HepG2 (cell line): Measurements from ENCODE around the gene ARFGEF2. TPM values are rescaled to one million over a fixed set of nuclear protein-coding genes. Genes with fewer than 3 reads are reported as not detected.

Experiments
- DNMT1 ChIP-seq: sonication (generic); formaldehyde crosslinking; IDR thresholded peaks from 2 replicates; pipeline ENCODE4 v1.5.1; 2020; ENCODE audit warnings: mild to moderate bottlenecking, missing genetic modification reagents
- DR1 ChIP-seq: sonication (generic); formaldehyde crosslinking; IDR thresholded peaks from 2 replicates; pipeline ENCODE4 v1.8.0; 2021; ENCODE audit warnings: mild to moderate bottlenecking, missing genetic modification reagents, inconsistent platforms
- FIP1L1 ChIP-seq: fragments of 200-400 bp; formaldehyde crosslinking; IDR thresholded peaks from 2 replicates; pipeline ENCODE4 v1.6.1; 2018; ENCODE audit warnings: low read depth, mild to moderate bottlenecking, low read length, moderate library complexity, borderline replicate concordance; ENCODE audit not compliant: insufficient read depth
- FOXO1 ChIP-seq: sonication (generic); formaldehyde crosslinking; IDR thresholded peaks from 2 replicates; pipeline ENCODE4 v1.4.0; 2020; ENCODE audit warnings: missing genetic modification reagents
- HOXD1 ChIP-seq: sonication (generic); formaldehyde crosslinking; IDR thresholded peaks from 2 replicates; pipeline ENCODE4 v1.5.0; 2020; ENCODE audit warnings: missing genetic modification reagents
- MXI1 ChIP-seq: IDR thresholded peaks from 3 replicates; pipeline ENCODE4 v1.6.1; 2012; ENCODE audit warnings: low read depth, low read length, inconsistent platforms, borderline replicate concordance
- NFE2L1 ChIP-seq: sonication (generic); formaldehyde crosslinking; IDR thresholded peaks from 2 replicates; pipeline ENCODE4 v1.4.0; 2020; ENCODE audit warnings: missing genetic modification reagents, mild to moderate bottlenecking, borderline replicate concordance
- RFX5 ChIP-seq: IDR thresholded peaks from 2 replicates; pipeline ENCODE4 v1.6.1; 2011; ENCODE audit warnings: low read depth, low read length, improper control_type of control experiment
- RXRA ChIP-seq: sonication (generic); formaldehyde crosslinking; IDR thresholded peaks from 2 replicates; pipeline ENCODE4 v1.5.1; 2020; ENCODE audit warnings: missing genetic modification reagents
- STAT5B ChIP-seq: sonication (generic); formaldehyde crosslinking; IDR thresholded peaks from 2 replicates; pipeline ENCODE4 v1.4.0; 2020; ENCODE audit warnings: missing genetic modification reagents
- ZNF552 ChIP-seq: sonication (generic); formaldehyde crosslinking; IDR thresholded peaks from 2 replicates; pipeline ENCODE4 v1.9.0; 2022; ENCODE audit warnings: missing genetic modification reagents, mild to moderate bottlenecking, borderline replicate concordance
- polyA plus RNA-seq, 8 experiments: library from polyadenylated mRNA; depleted of rRNA in 3 of 8; stranded (reverse) in 7 of 8; unstranded in 1 of 8; fragments of >200 nt; fragmentation: Illumina TruSeq in 4 of 8; extraction: Trizol in 4 of 8; gene quantifications; 2 replicates each; pipeline versions ENCODE4 v1.2.1 to v1.2.3, GENCODE V29; 2011 to 2016; ENCODE audit warnings: low read depth in 4 of 8, missing spikeins in 1 of 8, mixed read lengths in 1 of 8; ENCODE audit not compliant: insufficient read depth in 1 of 8
- total RNA-seq, 5 experiments: library from RNA; depleted of rRNA; stranded (reverse); fragments of >200 nt; fragmentation: Illumina TruSeq; extraction: Trizol; gene quantifications; 2 replicates each; pipeline ENCODE4 v1.2.3, GENCODE V29; 2016; ENCODE audit warnings: low read depth in 1 of 5
- TF ChIP-seq, protein P1 (sequence below): sonication (generic); formaldehyde crosslinking; IDR thresholded peaks from 2 replicates; pipeline ENCODE4 v1.5.0; 2020; ENCODE audit warnings: mild to moderate bottlenecking, missing genetic modification reagents, borderline replicate concordance
- TF ChIP-seq, protein P2 (sequence below): sonication (generic); formaldehyde crosslinking; conservative IDR thresholded peaks from 2 replicates; pipeline ENCODE4 v1.4.0; 2020; ENCODE audit warnings: mild to moderate bottlenecking, missing genetic modification reagents, moderate library complexity
- TF ChIP-seq, protein P3 (sequence below), 2 experiments: IDR thresholded peaks; 2 replicates each; pipeline ENCODE4 v1.6.1; 2011 to 2012; ENCODE audit warnings: low read length in 2 of 2, borderline replicate concordance in 1 of 2, low read depth in 1 of 2, mild to moderate bottlenecking in 1 of 2, moderate library complexity in 1 of 2

ARFGEF2 gene
- total and polyA plus RNA-seq, 2 of the 13 experiments (the other 11 are each of a cell fraction or from before 2014, with no cell fraction given), result 44.0 to 60.8 TPM

DNA sequence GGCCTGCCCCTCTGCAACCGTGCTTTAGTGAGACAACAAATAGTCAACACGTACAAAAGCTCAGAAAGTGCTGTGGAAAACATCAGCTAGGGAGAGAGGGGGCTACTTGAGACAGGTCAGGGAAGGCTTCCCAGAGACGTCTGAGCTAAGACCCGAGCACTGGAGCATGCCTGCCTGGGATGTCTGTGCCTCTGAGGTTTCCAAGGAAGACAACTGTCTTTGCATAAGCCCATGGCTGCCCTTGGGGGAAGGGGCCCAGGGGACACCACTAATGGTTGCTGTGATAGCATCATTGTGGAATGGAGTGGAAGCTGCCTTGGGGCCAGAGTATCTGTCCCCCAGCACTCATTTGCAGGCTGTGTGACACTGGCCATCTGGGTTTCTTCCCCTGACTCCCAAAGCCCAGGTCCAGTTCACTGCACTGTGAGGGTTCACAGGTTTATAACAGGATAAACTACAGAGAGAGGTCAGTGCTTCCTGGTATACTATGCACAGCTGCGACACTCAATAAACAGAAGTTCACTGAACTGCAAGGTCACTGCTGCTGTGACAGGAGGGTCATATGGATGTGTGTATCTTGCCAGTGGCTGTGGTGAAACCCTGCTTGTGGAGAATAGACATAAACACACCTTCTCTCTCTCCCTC is 1.5 kb upstream of the ARFGEF2 start (continued):
- no peak for TF ChIP-seq FIP1L1
- TF ChIP-seq, protein P1, sequence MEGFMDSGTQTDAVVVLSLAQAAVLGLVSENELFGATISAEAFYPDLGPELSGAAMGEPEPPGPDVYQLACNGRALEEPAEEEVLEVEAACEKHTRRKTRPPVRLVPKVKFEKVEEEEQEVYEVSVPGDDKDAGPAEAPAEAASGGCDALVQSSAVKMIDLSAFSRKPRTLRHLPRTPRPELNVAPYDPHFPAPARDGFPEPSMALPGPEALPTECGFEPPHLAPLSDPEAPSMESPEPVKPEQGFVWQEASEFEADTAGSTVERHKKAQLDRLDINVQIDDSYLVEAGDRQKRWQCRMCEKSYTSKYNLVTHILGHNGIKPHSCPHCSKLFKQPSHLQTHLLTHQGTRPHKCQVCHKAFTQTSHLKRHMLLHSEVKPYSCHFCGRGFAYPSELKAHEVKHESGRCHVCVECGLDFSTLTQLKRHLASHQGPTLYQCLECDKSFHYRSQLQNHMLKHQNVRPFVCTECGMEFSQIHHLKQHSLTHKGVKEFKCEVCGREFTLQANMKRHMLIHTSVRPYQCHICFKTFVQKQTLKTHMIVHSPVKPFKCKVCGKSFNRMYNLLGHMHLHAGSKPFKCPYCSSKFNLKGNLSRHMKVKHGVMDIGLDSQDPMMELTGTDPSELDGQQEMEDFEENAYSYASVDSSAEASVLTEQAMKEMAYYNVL, result peak; percentile 99
- TF ChIP-seq STAT5B, result no peak
- no peak for TF ChIP-seq HOXD1 (CRISPR knock-in tag)
- TF ChIP-seq, protein P2, sequence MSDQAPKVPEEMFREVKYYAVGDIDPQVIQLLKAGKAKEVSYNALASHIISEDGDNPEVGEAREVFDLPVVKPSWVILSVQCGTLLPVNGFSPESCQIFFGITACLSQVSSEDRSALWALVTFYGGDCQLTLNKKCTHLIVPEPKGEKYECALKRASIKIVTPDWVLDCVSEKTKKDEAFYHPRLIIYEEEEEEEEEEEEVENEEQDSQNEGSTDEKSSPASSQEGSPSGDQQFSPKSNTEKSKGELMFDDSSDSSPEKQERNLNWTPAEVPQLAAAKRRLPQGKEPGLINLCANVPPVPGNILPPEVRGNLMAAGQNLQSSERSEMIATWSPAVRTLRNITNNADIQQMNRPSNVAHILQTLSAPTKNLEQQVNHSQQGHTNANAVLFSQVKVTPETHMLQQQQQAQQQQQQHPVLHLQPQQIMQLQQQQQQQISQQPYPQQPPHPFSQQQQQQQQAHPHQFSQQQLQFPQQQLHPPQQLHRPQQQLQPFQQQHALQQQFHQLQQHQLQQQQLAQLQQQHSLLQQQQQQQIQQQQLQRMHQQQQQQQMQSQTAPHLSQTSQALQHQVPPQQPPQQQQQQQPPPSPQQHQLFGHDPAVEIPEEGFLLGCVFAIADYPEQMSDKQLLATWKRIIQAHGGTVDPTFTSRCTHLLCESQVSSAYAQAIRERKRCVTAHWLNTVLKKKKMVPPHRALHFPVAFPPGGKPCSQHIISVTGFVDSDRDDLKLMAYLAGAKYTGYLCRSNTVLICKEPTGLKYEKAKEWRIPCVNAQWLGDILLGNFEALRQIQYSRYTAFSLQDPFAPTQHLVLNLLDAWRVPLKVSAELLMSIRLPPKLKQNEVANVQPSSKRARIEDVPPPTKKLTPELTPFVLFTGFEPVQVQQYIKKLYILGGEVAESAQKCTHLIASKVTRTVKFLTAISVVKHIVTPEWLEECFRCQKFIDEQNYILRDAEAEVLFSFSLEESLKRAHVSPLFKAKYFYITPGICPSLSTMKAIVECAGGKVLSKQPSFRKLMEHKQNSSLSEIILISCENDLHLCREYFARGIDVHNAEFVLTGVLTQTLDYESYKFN (CRISPR knock-in tag), result peak; percentile 92
- no peak for TF ChIP-seq DR1 (CRISPR knock-in tag)
- TF ChIP-seq NFE2L1 (CRISPR knock-in tag), result 0 out of 2 replicates have a peak, but pooled peaks have one; percentile 43
- TF ChIP-seq RXRA (CRISPR knock-in tag), result peak; percentile 96
- peak; percentile 90; the same call in 1 of the 3 replicates for TF ChIP-seq MXI1
- TF ChIP-seq RFX5, result no peak
- TF ChIP-seq ZNF552 (CRISPR knock-in tag), result no peak; the same call in 1 of the 2 replicates
- TF ChIP-seq FOXO1, result peak; percentile 97
- TF ChIP-seq DNMT1, result 0 out of 2 replicates have a peak, but pooled peaks have one; percentile 63
- TF ChIP-seq, protein P3, sequence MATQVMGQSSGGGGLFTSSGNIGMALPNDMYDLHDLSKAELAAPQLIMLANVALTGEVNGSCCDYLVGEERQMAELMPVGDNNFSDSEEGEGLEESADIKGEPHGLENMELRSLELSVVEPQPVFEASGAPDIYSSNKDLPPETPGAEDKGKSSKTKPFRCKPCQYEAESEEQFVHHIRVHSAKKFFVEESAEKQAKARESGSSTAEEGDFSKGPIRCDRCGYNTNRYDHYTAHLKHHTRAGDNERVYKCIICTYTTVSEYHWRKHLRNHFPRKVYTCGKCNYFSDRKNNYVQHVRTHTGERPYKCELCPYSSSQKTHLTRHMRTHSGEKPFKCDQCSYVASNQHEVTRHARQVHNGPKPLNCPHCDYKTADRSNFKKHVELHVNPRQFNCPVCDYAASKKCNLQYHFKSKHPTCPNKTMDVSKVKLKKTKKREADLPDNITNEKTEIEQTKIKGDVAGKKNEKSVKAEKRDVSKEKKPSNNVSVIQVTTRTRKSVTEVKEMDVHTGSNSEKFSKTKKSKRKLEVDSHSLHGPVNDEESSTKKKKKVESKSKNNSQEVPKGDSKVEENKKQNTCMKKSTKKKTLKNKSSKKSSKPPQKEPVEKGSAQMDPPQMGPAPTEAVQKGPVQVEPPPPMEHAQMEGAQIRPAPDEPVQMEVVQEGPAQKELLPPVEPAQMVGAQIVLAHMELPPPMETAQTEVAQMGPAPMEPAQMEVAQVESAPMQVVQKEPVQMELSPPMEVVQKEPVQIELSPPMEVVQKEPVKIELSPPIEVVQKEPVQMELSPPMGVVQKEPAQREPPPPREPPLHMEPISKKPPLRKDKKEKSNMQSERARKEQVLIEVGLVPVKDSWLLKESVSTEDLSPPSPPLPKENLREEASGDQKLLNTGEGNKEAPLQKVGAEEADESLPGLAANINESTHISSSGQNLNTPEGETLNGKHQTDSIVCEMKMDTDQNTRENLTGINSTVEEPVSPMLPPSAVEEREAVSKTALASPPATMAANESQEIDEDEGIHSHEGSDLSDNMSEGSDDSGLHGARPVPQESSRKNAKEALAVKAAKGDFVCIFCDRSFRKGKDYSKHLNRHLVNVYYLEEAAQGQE (IDR thresholded peaks at IDR 0.05; ENCODE audit: borderline replicate concordance in 1 of 2, low read depth in 1 of 2, low read length in 2 of 2), result peak in 1 of 2 experiments; percentile 46; a peak in 1 of 4 replicates
